NOMO-1 treated with dmso at 0.1 percent for 144 hours (cell line): ENCODE measurements around the gene CRYBA2.

ENCODE experiments used
- DNase-seq: peaks from one replicate; lab custom pipeline; 2025; ENCODE audit not compliant: unreplicated experiment; lab: John Stamatoyannopoulos, UW

CRYBA2 gene

GRCh38 chr2:218958276-218958675 lies 34.9 kb downstream of the CRYBA2 start:
- DNase-seq = no peak

- DNase-seq = no peak
Observed at GRCh38 chr2:218957671-218958070, 35.6 kb downstream of the CRYBA2 start.

- DNase-seq = no peak
Observed at GRCh38 chr2:218956039-218956438, 37.2 kb downstream of the CRYBA2 start.

GRCh38 chr2:218954541-218955300 lies 38.5 kb downstream of the CRYBA2 start:
- no peak for DNase-seq

- DNase-seq = no peak
Observed at GRCh38 chr2:218953366-218953954, 39.8 kb downstream of the CRYBA2 start.

GRCh38 chr2:218952160-218952559 lies 41.1 kb downstream of the CRYBA2 start:
- no peak for DNase-seq

GRCh38 chr2:218946621-218947020 lies 46.6 kb downstream of the CRYBA2 start:
- DNase-seq = no peak

- DNase-seq = no peak
Observed at GRCh38 chr2:218944759-218945404, 48.3 kb downstream of the CRYBA2 start.
